H1 (cell line): ENCODE data around the gene EED. TPM values are rescaled to one million over a fixed set of nuclear protein-coding genes. Genes with fewer than 3 reads are reported as not detected.

Experiments used
- CTCF ChIA-PET: fragments of 300-600 bp; sonication (Branson Sonifier 250); formaldehyde crosslinking; loops from one replicate; lab custom pipeline; 2021; ENCODE audit not compliant: partially characterized antibody; lab: Charles Lee
- POLR2A ChIA-PET: fragments of 300-600 bp; sonication (Branson Sonifier 250); formaldehyde crosslinking; loops from one replicate; lab custom pipeline; 2021; ENCODE audit warnings: inconsistent platforms; ENCODE audit not compliant: partially characterized antibody; lab: Charles Lee
- DNase-seq, 2 experiments: peaks; one replicate each; pipeline versions ENCODE4 v3.0.0 to v3.0.0-alpha.2; 2010 to 2022; ENCODE audit warnings: low spot score in 2 of 2, low read depth in 1 of 2, mixed read lengths in 1 of 2
- FAIRE-seq: peaks from 2 replicates; lab custom pipeline; 2011; peaks lifted over from hg19 to GRCh38; lab: Jason Lieb, UNC
- H2AFZ ChIP-seq: 2 replicates; pipeline ENCODE4 v1.8.1; 2012; ENCODE audit warnings: low read length, inconsistent platforms
- H2AK5ac ChIP-seq: 2 replicates; pipeline ENCODE4 v1.6.1; 2013; ENCODE audit warnings: low read depth, low read length
- H2BK120ac ChIP-seq: replicated peaks from 2 replicates; pipeline ENCODE3; 2013; ENCODE audit warnings: low read depth, low read length, inconsistent platforms
- H2BK12ac ChIP-seq: 2 replicates; pipeline ENCODE4 v1.6.1; 2013; ENCODE audit warnings: low read depth, low read length
- H2BK15ac ChIP-seq: 2 replicates; pipeline ENCODE4 v1.6.1; 2013; ENCODE audit warnings: low read length
- H2BK20ac ChIP-seq: 2 replicates; pipeline ENCODE4 v1.6.1; 2013; ENCODE audit warnings: low read length
- H2BK5ac ChIP-seq: 2 replicates; pipeline ENCODE4 v1.6.1; 2013; ENCODE audit warnings: low read depth, low read length
- H3K14ac ChIP-seq: 2 replicates; pipeline ENCODE4 v1.6.1; 2013; ENCODE audit warnings: inconsistent platforms; ENCODE audit not compliant: insufficient read length
- H3K18ac ChIP-seq: 2 replicates; pipeline ENCODE4 v1.6.1; 2013; ENCODE audit warnings: low read length; ENCODE audit errors: extremely low read depth
- H3K23ac ChIP-seq: 2 replicates; pipeline ENCODE4 v1.6.1; 2013; ENCODE audit warnings: inconsistent platforms; ENCODE audit not compliant: insufficient read length
- H3K23me2 ChIP-seq: 2 replicates; pipeline ENCODE4 v1.6.1; 2013; ENCODE audit warnings: low read depth, low read length
- H3K27ac ChIP-seq: 2 replicates; pipeline ENCODE4 v1.6.1; 2011; ENCODE audit warnings: low read depth, low read length, inconsistent platforms
- H3K27me3 ChIP-seq, 4 experiments: replicated peaks in 1 of 4; 1 replicate in 1 of 4; 2 replicates in 3 of 4; pipeline versions ENCODE4 v1.6.1 to v1.8.1; 2011 to 2013; ENCODE audit warnings: low read length in 3 of 4, mild to moderate bottlenecking in 3 of 4, inconsistent platforms in 2 of 4, mixed read lengths in 2 of 4, moderate library complexity in 1 of 4; ENCODE audit not compliant: control insufficient read depth in 3 of 4, insufficient read depth in 3 of 4; ENCODE audit errors: extremely low read depth in 1 of 4
- H3K36me3 ChIP-seq, 4 experiments: 2 replicates each; pipeline versions ENCODE4 v1.6.1 to v1.8.1; 2011 to 2013; ENCODE audit warnings: mild to moderate bottlenecking in 4 of 4, low read length in 3 of 4, moderate library complexity in 2 of 4, control low read depth in 1 of 4, inconsistent platforms in 1 of 4; ENCODE audit not compliant: insufficient read depth in 4 of 4, control insufficient read depth in 2 of 4
- H3K4ac ChIP-seq: replicated peaks from 2 replicates; pipeline ENCODE3; 2013; ENCODE audit warnings: low read length, low read depth, mixed read lengths, inconsistent platforms; ENCODE audit not compliant: insufficient read length
- H3K4me1 ChIP-seq, 4 experiments: replicated peaks in 1 of 4; 1 replicate in 1 of 4; 2 replicates in 3 of 4; pipeline versions ENCODE4 v1.6.1 to v1.8.1; 2011 to 2013; ENCODE audit warnings: low read length in 3 of 4, inconsistent platforms in 2 of 4, mixed read lengths in 1 of 4; ENCODE audit not compliant: insufficient read depth in 4 of 4, control insufficient read depth in 3 of 4
- H3K4me2 ChIP-seq, 2 experiments: 2 replicates each; pipeline versions ENCODE4 v1.6.1 to v1.8.1; 2011 to 2013; ENCODE audit warnings: low read depth in 2 of 2, low read length in 2 of 2, control low read depth in 1 of 2, inconsistent platforms in 1 of 2, mild to moderate bottlenecking in 1 of 2; ENCODE audit not compliant: insufficient read depth in 1 of 2
- H3K4me3 ChIP-seq, 4 experiments: fragments of 200-600, 300-600 bp in 1 of 4; sonication (generic), shearing (Covaris generic), sonication (Bioruptor Twin) in 1 of 4; 2 replicates each; pipeline versions ENCODE4 v1.5.1 to v1.8.1; 2011 to 2016; ENCODE audit warnings: low read length in 4 of 4, low read depth in 3 of 4, control low read depth in 2 of 4, inconsistent platforms in 2 of 4, mild to moderate bottlenecking in 2 of 4, mixed read lengths in 1 of 4, moderate library complexity in 1 of 4; ENCODE audit not compliant: insufficient read depth in 2 of 4; ENCODE audit errors: extremely low read depth in 1 of 4
- H3K56ac ChIP-seq: replicated peaks from 2 replicates; pipeline ENCODE3; 2013; ENCODE audit warnings: low read depth, mild to moderate bottlenecking, mixed read lengths, low read length, inconsistent platforms; ENCODE audit not compliant: insufficient read length
- H3K79me1 ChIP-seq: 2 replicates; pipeline ENCODE4 v1.6.1; 2013; ENCODE audit warnings: low read depth, low read length, control low read depth
- H3K79me2 ChIP-seq, 2 experiments: 2 replicates each; pipeline versions ENCODE4 v1.6.1 to v1.8.1; 2012 to 2013; ENCODE audit warnings: low read length in 2 of 2, mild to moderate bottlenecking in 2 of 2, inconsistent platforms in 1 of 2; ENCODE audit not compliant: insufficient read depth in 2 of 2, control insufficient read depth in 1 of 2
- H3K9ac ChIP-seq, 4 experiments: replicated peaks in 1 of 4; 1 replicate in 1 of 4; 2 replicates in 3 of 4; pipeline versions ENCODE4 v1.6.1 to v1.8.1; 2011 to 2013; ENCODE audit warnings: low read depth in 3 of 4, low read length in 3 of 4, control low read depth in 2 of 4, mild to moderate bottlenecking in 2 of 4, moderate library complexity in 2 of 4, inconsistent platforms in 1 of 4; ENCODE audit errors: extremely low read depth in 1 of 4
- H3K9me3 ChIP-seq, 2 experiments: 2 replicates each; pipeline versions ENCODE4 v1.6.1 to v1.8.1; 2012 to 2013; ENCODE audit warnings: mild to moderate bottlenecking in 2 of 2, moderate library complexity in 2 of 2, control low read depth in 1 of 2, inconsistent platforms in 1 of 2, low read depth in 1 of 2, low read length in 1 of 2, mixed read lengths in 1 of 2; ENCODE audit not compliant: insufficient read depth in 2 of 2
- H4K20me1 ChIP-seq, 2 experiments: replicated peaks in 1 of 2; 2 replicates each; pipeline versions ENCODE3 to v1.8.1; 2011 to 2013; ENCODE audit warnings: inconsistent platforms in 2 of 2, low read length in 2 of 2, mild to moderate bottlenecking in 1 of 2; ENCODE audit not compliant: insufficient read depth in 2 of 2, control insufficient read depth in 1 of 2
- H4K5ac ChIP-seq: 2 replicates; pipeline ENCODE4 v1.6.1; 2013; ENCODE audit warnings: low read length, low read depth, mixed read lengths, inconsistent platforms; ENCODE audit not compliant: insufficient read length
- H4K8ac ChIP-seq: 2 replicates; pipeline ENCODE4 v1.8.0; 2013; ENCODE audit warnings: mild to moderate bottlenecking, moderate library complexity, low read length, inconsistent platforms; ENCODE audit not compliant: insufficient read depth; ENCODE audit errors: extremely low read depth
- H4K91ac ChIP-seq: replicated peaks from 2 replicates; pipeline ENCODE3; 2013; ENCODE audit warnings: low read length, mixed read lengths, inconsistent platforms; ENCODE audit not compliant: insufficient read length
- BACH1 ChIP-seq: IDR thresholded peaks from 2 replicates; pipeline ENCODE4 v1.6.1; 2012; ENCODE audit warnings: low read length, improper control_type of control experiment
- CBX8 ChIP-seq: fragments of 300-800, 300-1000 bp; sonication (generic); IDR thresholded peaks from 2 replicates; pipeline ENCODE4 v1.7.1; 2016; ENCODE audit warnings: low read depth, low read length, borderline replicate concordance
- FOSL1 ChIP-seq: IDR thresholded peaks from 2 replicates; pipeline ENCODE4 v1.6.1; 2011; ENCODE audit warnings: mild to moderate bottlenecking, low read depth, low read length, moderate library complexity; ENCODE audit not compliant: insufficient read depth
- HDAC6 ChIP-seq: IDR thresholded peaks from one replicate; pipeline ENCODE4 v1.7.1; 2012; ENCODE audit warnings: low read depth, mild to moderate bottlenecking, inconsistent platforms, low read length, moderate library complexity
- PHF8 ChIP-seq: fragments of 200-600 bp; sonication (generic); conservative IDR thresholded peaks from 2 replicates; pipeline ENCODE4 v1.7.1; 2012; ENCODE audit warnings: low read depth, mild to moderate bottlenecking, inconsistent platforms, low read length, moderate library complexity
- POLR2A ChIP-seq, 2 experiments: IDR thresholded peaks; 1 replicate in 1 of 2; 2 replicates in 1 of 2; pipeline ENCODE4 v1.6.1; 2011; ENCODE audit warnings: low read depth in 2 of 2, low read length in 2 of 2, mild to moderate bottlenecking in 2 of 2; ENCODE audit errors: control extremely low read depth in 1 of 2
- POU5F1 ChIP-seq: IDR thresholded peaks from 2 replicates; pipeline ENCODE4 v1.6.1; 2011; ENCODE audit warnings: low read depth, mild to moderate bottlenecking, low read length, moderate library complexity
- SIN3A ChIP-seq, 2 experiments: IDR thresholded peaks in 1 of 2; conservative IDR thresholded peaks in 1 of 2; 2 replicates each; pipeline ENCODE4 v1.6.1; 2011 to 2012; ENCODE audit warnings: low read length in 2 of 2, improper control_type of control experiment in 1 of 2, low read depth in 1 of 2, mild to moderate bottlenecking in 1 of 2
- SIRT6 ChIP-seq: IDR thresholded peaks from one replicate; pipeline ENCODE4 v1.7.1; 2012; ENCODE audit warnings: low read length, inconsistent platforms
- SIX5 ChIP-seq: IDR thresholded peaks from 2 replicates; pipeline ENCODE4 v1.6.1; 2011; ENCODE audit warnings: mild to moderate bottlenecking, low read depth, low read length
- SRF ChIP-seq: IDR thresholded peaks from 2 replicates; pipeline ENCODE4 v1.6.1; 2011; ENCODE audit warnings: mild to moderate bottlenecking, low read depth, low read length, moderate library complexity
- TAF7 ChIP-seq: optimal IDR thresholded peaks from 2 replicates; pipeline ENCODE3; 2011; ENCODE audit warnings: low read depth, mild to moderate bottlenecking, inconsistent platforms, low read length, moderate library complexity, borderline replicate concordance
- WGBS, 2 experiments: shearing (Covaris generic) in 1 of 2; methylation state at CpG; one replicate each; pipeline versions ENCODE4 v1.1.6 to v1.1.7; 2013 to 2015; ENCODE audit warnings: low lambda C conversion rate in 2 of 2, mixed read lengths in 2 of 2, inconsistent platforms in 1 of 2, low coverage in 1 of 2, missing lambda C conversion rate in 1 of 2; ENCODE audit not compliant: insufficient replicate concordance in 2 of 2, insufficient coverage in 1 of 2, insufficient read length in 1 of 2; ENCODE audit errors: extremely low coverage in 1 of 2, missing lambda C conversion rate in 1 of 2; 5-methylcytosine and 5-hydroxymethylcytosine counted together
- polyA plus RNA-seq, 7 experiments: library from polyadenylated mRNA; depleted of rRNA in 3 of 7; stranded (reverse) in 5 of 7; unstranded in 2 of 7; fragments of >200 nt in 5 of 7; fragments of 200-250 nt in 2 of 7; gene quantifications; 1 replicate in 5 of 7; 2 replicates in 1 of 7; 4 replicates in 1 of 7; pipeline versions ENCODE4 v1.2.1 to v1.2.3, GENCODE V29; 2011 to 2013; ENCODE audit warnings: missing spikeins in 2 of 7, mixed read lengths in 2 of 7
- total RNA-seq: library from RNA; stranded (reverse); fragmentation: NEBNext Ultra II Directional; extraction: Animal tissue kit (Norgen Biotek cat#: 25700); gene quantifications from 2 replicates; pipeline ENCODE4 v1.2.1, GENCODE V29; 2021

Gene EED
- total and polyA plus RNA-seq, 2 of the 8 experiments (the other 6 are each of a cell fraction or from before 2014, with no cell fraction given), result 12.6 to 26.9 TPM

- no peak for TF ChIP-seq SIN3A (conservative IDR thresholded peaks at IDR 0.05 in 1 of 2, IDR thresholded peaks at IDR 0.05 in 1 of 2; ENCODE audit: low read depth in 1 of 2, low read length in 2 of 2)
- no peak for TF ChIP-seq POU5F1
- TF ChIP-seq BACH1, result no peak
- no peak for TF ChIP-seq PHF8
- no peak for TF ChIP-seq FOSL1
- TF ChIP-seq SIX5, result no peak
- TF ChIP-seq TAF7, result no peak
- TF ChIP-seq SIRT6, result no peak
- no peak for TF ChIP-seq POLR2A (IDR thresholded peaks at IDR 0.05; ENCODE audit: control extremely low read depth in 1 of 2, low read depth in 2 of 2, low read length in 2 of 2)
- TF ChIP-seq CBX8, result no peak
- no peak for TF ChIP-seq HDAC6
- no peak for TF ChIP-seq SRF
- H3K56ac ChIP-seq, result no peak overlapping the region
- no peak overlapping the region for H2BK15ac ChIP-seq
- ChIA-PET POLR2A (no interaction called here), CTCF (interaction anchor here (1.0 to 1.4 kb wide), 6 partner anchors 9 to 274 kb away, joined by 3 to 4 read pairs (median 4); no protein-coding TSS in a partner anchor)
- H3K9ac ChIP-seq, result no peak overlapping the region
- no peak overlapping the region for H3K4ac ChIP-seq
- no peak overlapping the region for H3K27ac ChIP-seq
- H3K9me3 ChIP-seq, result no peaks in the 10 kb centered on the region
- no peak overlapping the region for H2AK5ac ChIP-seq
- H3K79me2 ChIP-seq, result no peaks in the 10 kb centered on the region; a peak in 1 of 4 replicates
- no peak overlapping the region for H2AFZ ChIP-seq
- no peaks in the 10 kb centered on the region for H3K4me1 ChIP-seq
- DNase-seq (no peak), FAIRE-seq (no peak)
- peaks cover 0 to 26% (median 11%) of the 10 kb centered on the region in 4 experiments; a peak in 7 of 8 replicates for H3K36me3 ChIP-seq
- no peaks in the 10 kb centered on the region; the same call in 1 of the 2 replicates for H3K79me1 ChIP-seq
- no peak overlapping the region for H2BK120ac ChIP-seq
- no peak overlapping the region for H3K18ac ChIP-seq
- no peak overlapping the region for H3K23ac ChIP-seq
- H3K4me2 ChIP-seq, result no peak overlapping the region
- 89% methylated on average over 6 of the region's 6 CpGs; no CpG with 5 or more reads in 1 of the 2 experiments for WGBS, 2 experiments
- H3K27me3 ChIP-seq, result no peaks in the 10 kb centered on the region
- H3K4me3 ChIP-seq, result no peak overlapping the region
- H4K8ac ChIP-seq, result no peak overlapping the region
- no peak overlapping the region for H2BK5ac ChIP-seq
- H2BK20ac ChIP-seq, result no peak overlapping the region
- no peak overlapping the region for H4K5ac ChIP-seq
- no peaks in the 10 kb centered on the region for H3K23me2 ChIP-seq
- no peak overlapping the region for H2BK12ac ChIP-seq
- H3K14ac ChIP-seq, result no peak overlapping the region
- no peak overlapping the region for H4K91ac ChIP-seq
- no peaks in the 10 kb centered on the region for H4K20me1 ChIP-seq
These were observed 17.8 kb downstream of the EED start for GRCh38 chr11:86262387-86262786.
